ENCODE results near the gene CNTNAP2.

CNTNAP2 gene

GRCh38 chr7:148187471-148187870, 2070.9 kb downstream of the CNTNAP2 start:
- no peak for DNase-seq

- DNase-seq = no peak
These were observed 2074.9 kb downstream of the CNTNAP2 start for GRCh38 chr7:148191391-148192065.

GRCh38 chr7:148192491-148192890, 2075.9 kb downstream of the CNTNAP2 start:
- DNase-seq = no peak

- no peak for DNase-seq
These were observed 2085.4 kb downstream of the CNTNAP2 start for GRCh38 chr7:148201992-148202391.

GRCh38 chr7:148204639-148205304, 2088.2 kb downstream of the CNTNAP2 start:
- no peak for DNase-seq

- no peak for DNase-seq
These were observed 2093.1 kb downstream of the CNTNAP2 start for GRCh38 chr7:148209643-148210190.

GRCh38 chr7:148210804-148211325, 2094.3 kb downstream of the CNTNAP2 start:
- no peak for DNase-seq

GRCh38 chr7:148211740-148212151, 2095.1 kb downstream of the CNTNAP2 start:
- DNase-seq = no peak

- no peak for DNase-seq
These were observed 2096.1 kb downstream of the CNTNAP2 start for GRCh38 chr7:148212731-148213130.

GRCh38 chr7:148214101-148214500, 2097.5 kb downstream of the CNTNAP2 start:
- DNase-seq = no peak

- DNase-seq = no peak
These were observed 2102.0 kb downstream of the CNTNAP2 start for GRCh38 chr7:148218603-148219002.

GRCh38 chr7:148222721-148223120, 2106.1 kb downstream of the CNTNAP2 start:
- DNase-seq = no peak

- no peak for DNase-seq
These were observed 2106.6 kb downstream of the CNTNAP2 start for GRCh38 chr7:148223160-148223559.

GRCh38 chr7:148223738-148224137, 2107.1 kb downstream of the CNTNAP2 start:
- DNase-seq = no peak

GRCh38 chr7:148230296-148230695, 2113.7 kb downstream of the CNTNAP2 start:
- no peak for DNase-seq

GRCh38 chr7:148230883-148231282, 2114.3 kb downstream of the CNTNAP2 start:
- no peak for DNase-seq

- no peak for DNase-seq
These were observed 2116.2 kb downstream of the CNTNAP2 start for GRCh38 chr7:148232784-148233183.

GRCh38 chr7:148234715-148235114, 2118.1 kb downstream of the CNTNAP2 start:
- DNase-seq = no peak

- DNase-seq = no peak
These were observed 2122.2 kb downstream of the CNTNAP2 start for GRCh38 chr7:148238761-148239325.

- no peak for DNase-seq
These were observed 2125.2 kb downstream of the CNTNAP2 start for GRCh38 chr7:148241700-148242293.

- peak; percentile 16 for DNase-seq
These were observed 2125.8 kb downstream of the CNTNAP2 start for GRCh38 chr7:148242294-148242821.

GRCh38 chr7:148245381-148245780, 2128.8 kb downstream of the CNTNAP2 start:
- no peak for DNase-seq

- DNase-seq = no peak
These were observed 2137.0 kb downstream of the CNTNAP2 start for GRCh38 chr7:148253629-148254028.

Measured in NCI-H510A (cell line).